ENCODE results near the gene ZDHHC13.

GRCh38 chr11:19216021-19216420 lies 99.1 kb downstream of the ZDHHC13 start:
- TF ChIP-seq POLR2A (IDR thresholded peaks at IDR 0.05): no peak
- TF ChIP-seq CTCF (IDR thresholded peaks at IDR 0.05): no peak
